Measurements from ENCODE around the gene ARHGEF2.

DNA sequence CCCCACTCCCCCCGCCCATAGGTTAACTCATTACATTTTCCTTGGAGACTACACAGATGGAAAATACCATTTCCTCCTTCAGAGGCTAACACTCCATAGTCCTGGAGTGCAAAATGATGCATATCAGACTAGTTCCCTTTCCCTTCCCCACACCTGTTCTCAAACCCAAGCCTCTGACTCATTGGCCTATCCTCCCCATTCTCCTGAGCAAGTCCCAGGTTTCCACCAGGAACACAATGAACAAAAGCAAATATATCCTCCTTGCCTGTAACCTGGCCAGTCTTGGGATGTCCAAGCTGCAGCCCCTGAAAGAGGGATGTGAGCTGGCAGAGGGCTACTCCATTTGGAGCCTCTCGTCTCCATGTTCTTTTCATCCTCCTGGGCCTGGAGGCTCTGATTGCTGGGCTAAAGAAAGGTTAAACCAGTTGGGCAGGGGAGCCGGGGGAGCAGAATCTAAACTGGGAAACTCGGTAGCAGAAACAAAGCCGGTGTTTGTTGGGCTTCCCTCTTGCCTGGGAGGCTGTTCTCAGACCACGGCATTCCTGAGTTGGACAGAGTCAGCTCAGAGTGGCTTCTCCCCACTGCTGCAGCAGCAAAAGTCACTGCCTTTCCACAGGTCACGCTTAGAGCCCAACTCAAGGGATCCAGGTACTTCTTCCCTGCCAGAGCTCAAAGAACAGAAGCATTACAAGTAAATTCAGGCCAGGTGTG lies 28.5 kb upstream of the ARHGEF2 start:
- TF ChIP-seq, protein P1, sequence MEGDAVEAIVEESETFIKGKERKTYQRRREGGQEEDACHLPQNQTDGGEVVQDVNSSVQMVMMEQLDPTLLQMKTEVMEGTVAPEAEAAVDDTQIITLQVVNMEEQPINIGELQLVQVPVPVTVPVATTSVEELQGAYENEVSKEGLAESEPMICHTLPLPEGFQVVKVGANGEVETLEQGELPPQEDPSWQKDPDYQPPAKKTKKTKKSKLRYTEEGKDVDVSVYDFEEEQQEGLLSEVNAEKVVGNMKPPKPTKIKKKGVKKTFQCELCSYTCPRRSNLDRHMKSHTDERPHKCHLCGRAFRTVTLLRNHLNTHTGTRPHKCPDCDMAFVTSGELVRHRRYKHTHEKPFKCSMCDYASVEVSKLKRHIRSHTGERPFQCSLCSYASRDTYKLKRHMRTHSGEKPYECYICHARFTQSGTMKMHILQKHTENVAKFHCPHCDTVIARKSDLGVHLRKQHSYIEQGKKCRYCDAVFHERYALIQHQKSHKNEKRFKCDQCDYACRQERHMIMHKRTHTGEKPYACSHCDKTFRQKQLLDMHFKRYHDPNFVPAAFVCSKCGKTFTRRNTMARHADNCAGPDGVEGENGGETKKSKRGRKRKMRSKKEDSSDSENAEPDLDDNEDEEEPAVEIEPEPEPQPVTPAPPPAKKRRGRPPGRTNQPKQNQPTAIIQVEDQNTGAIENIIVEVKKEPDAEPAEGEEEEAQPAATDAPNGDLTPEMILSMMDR (IDR thresholded peaks at IDR 0.05; ENCODE audit: low read depth, low read length, poor library complexity, severe bottlenecking) = no peak
- no peak for TF ChIP-seq EZH2phosphoT487 (IDR thresholded peaks at IDR 0.05; ENCODE audit: borderline replicate concordance, low read length)
